RWPE1 (cell line): ENCODE measurements around the gene NPAS2.

Source experiments
- CTCF ChIA-PET: fragments of 350-600 bp; sonication (Branson Sonifier 250); formaldehyde crosslinking; extraction: SDS; loops from one replicate; lab custom pipeline; 2021; lab: Yijun Ruan, JAX
- POLR2A ChIA-PET: fragments of 400-600 bp; formaldehyde crosslinking; extraction: SDS; loops from one replicate; lab custom pipeline; 2020; ENCODE audit warnings: antibody characterized with exemption; ENCODE audit not compliant: low non-redundant PET; lab: Yijun Ruan, JAX
- DNase-seq: peaks from one replicate; pipeline ENCODE4 v3.0.0; 2012; ENCODE audit warnings: low spot score
- H3K27ac ChIP-seq: fragments of 450-650 bp; 2 replicates; pipeline ENCODE4 v1.5.1; 2017
- TF ChIP-seq, protein P1 (sequence below): fragments of 450-650 bp; conservative IDR thresholded peaks from 2 replicates; pipeline ENCODE4 v1.5.1; 2017; ENCODE audit warnings: low read depth, mild to moderate bottlenecking

Gene NPAS2

GRCh38 chr2:100852999-100853908, 33.3 kb downstream of the NPAS2 start:
- ChIA-PET POLR2A (no interaction called here), CTCF (no interaction called here)
- DNase-seq: no peak
- TF ChIP-seq, protein P1, sequence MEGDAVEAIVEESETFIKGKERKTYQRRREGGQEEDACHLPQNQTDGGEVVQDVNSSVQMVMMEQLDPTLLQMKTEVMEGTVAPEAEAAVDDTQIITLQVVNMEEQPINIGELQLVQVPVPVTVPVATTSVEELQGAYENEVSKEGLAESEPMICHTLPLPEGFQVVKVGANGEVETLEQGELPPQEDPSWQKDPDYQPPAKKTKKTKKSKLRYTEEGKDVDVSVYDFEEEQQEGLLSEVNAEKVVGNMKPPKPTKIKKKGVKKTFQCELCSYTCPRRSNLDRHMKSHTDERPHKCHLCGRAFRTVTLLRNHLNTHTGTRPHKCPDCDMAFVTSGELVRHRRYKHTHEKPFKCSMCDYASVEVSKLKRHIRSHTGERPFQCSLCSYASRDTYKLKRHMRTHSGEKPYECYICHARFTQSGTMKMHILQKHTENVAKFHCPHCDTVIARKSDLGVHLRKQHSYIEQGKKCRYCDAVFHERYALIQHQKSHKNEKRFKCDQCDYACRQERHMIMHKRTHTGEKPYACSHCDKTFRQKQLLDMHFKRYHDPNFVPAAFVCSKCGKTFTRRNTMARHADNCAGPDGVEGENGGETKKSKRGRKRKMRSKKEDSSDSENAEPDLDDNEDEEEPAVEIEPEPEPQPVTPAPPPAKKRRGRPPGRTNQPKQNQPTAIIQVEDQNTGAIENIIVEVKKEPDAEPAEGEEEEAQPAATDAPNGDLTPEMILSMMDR: no peak
- no peak overlapping the region for H3K27ac ChIP-seq

DNA sequence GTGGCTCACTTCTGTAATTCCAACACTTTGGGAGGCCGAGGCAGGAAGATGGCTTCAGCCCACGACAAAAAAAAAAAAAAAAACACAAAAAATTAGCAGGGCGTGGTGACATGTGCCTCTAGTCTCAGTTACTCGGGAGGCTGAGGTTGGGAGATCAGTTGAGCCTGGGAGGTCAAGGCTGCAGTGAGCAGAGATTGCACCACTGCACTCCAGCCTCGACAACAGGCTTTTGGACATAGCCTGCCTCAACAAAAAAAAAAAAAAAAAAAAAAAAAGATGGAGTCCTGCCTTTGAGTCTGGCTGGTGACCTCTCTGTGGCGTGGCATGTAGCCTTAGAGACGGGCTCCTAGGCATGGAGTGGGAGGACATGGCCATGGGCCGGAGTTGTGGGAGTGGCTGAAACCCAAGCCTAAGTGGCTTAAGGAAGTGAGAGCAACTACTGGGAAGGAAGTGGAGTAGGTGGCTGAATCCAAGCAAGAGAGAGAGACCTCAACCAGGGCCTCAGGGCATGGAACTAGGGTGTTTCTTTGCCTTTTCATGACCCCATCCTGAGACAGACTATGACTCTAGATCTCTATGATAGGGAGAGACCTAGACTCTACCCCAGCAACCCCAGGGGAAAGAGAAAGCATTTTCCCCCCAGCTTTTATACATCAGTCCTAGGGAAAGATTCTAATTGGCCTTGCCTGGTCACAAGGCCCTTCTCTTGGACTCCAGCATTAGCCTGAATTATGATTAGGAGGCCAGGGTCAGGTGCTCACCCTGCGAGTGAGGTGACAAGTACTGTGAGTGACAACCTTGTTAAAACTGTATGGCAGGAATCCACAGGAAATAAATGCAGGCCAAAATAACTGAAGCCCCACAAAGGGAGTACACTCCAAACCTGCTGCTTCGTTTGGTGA, 34.2 kb downstream of the NPAS2 start:
- no peak for DNase-seq
- no peak overlapping the region for H3K27ac ChIP-seq
- CTCF ChIA-PET: no interaction called here
- POLR2A ChIA-PET: no interaction called here
- TF ChIP-seq, protein P1: no peak

GRCh38 chr2:100855084-100855483, 35.1 kb downstream of the NPAS2 start:
- POLR2A ChIA-PET: no interaction called here
- DNase-seq: no peak
- no peak overlapping the region for H3K27ac ChIP-seq
- TF ChIP-seq, protein P1: no peak
- CTCF ChIA-PET: interaction anchor here (0.7 kb wide), 1 partner anchor 127 kb away, joined by 3 read pairs; no protein-coding TSS in a partner anchor

DNA sequence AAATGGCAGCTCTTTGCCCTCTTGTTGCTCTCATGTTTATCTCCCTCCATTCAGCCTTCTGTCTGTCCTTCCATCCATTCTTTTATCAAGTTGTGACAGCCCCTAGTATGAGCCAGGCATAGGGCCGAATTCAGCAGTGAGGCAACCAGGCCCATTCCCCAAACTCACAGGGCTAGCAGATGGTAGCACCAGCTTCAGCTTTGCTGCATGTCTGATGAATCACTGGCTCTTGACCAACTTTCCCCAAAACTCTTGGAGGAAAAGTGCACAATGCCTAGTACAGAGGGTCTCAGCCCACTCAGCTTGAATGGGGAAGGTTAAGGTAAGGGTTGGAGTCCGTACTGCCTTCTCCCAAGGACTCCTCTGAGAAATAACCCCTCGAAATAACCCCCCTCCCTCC, 35.7 kb downstream of the NPAS2 start:
- H3K27ac ChIP-seq: no peak overlapping the region
- POLR2A ChIA-PET: no interaction called here
- CTCF ChIA-PET: interaction anchor here (0.7 kb wide), 1 partner anchor 128 kb away, joined by 3 read pairs; no protein-coding TSS in a partner anchor

GRCh38 chr2:100856732-100857131, 36.8 kb downstream of the NPAS2 start:
- no peak overlapping the region for H3K27ac ChIP-seq
- POLR2A ChIA-PET: no interaction called here
- CTCF ChIA-PET: interaction anchor here (0.7 kb wide), 1 partner anchor 246 kb away, joined by 3 read pairs; no protein-coding TSS in a partner anchor
- DNase-seq: peak; percentile 77
- TF ChIP-seq, protein P1: no peak

More for the DNA sequence above, 35.7 kb downstream of the NPAS2 start:
- TF ChIP-seq, protein P1: no peak
- no peak for DNase-seq

DNA sequence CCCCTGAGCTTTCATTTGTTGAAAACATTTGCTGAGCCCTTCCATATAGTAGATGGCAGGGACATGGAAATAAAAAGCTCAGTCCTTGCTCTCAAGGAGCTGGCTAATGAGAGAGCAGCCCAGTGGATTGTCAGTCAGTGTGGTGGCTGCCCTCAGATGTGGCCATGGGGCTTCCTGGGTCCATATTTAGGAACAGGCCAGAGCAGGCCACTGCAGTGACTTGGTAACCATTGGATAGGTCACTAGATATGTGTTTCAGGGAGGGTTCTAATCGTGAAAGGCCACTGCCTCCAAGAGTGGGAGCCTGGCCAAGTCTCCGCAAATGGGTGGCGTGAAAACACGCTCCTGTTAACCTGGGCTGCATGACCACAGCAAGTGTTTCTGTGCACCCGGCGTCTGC, 37.4 kb downstream of the NPAS2 start:
- CTCF ChIA-PET: interaction anchor here (0.7 kb wide), 1 partner anchor 247 kb away, joined by 3 read pairs; no protein-coding TSS in a partner anchor
- TF ChIP-seq, protein P1: no peak
- POLR2A ChIA-PET: no interaction called here
- DNase-seq: no peak
- H3K27ac ChIP-seq: no peak overlapping the region
